HG03103 (cell line): ENCODE measurements around the gene APOBEC3B.
"Not testable (repeated sequence)": the region's sequence is repeated elsewhere in the genome, so short reads cannot be mapped to it uniquely, and the experiment has no call there.

Source experiments
- ATAC-seq: cut with Tn5 transposase; IDR thresholded peaks from one replicate; pipeline ENCODE4 v1.9.1; 2021; ENCODE audit warnings: low read depth; ENCODE audit not compliant: unreplicated experiment

APOBEC3B gene

GRCh38 chr22:39024519-39025308, 42.6 kb downstream of the APOBEC3B start:
- no peak for ATAC-seq

- ATAC-seq, result no peak
These were observed 44.5 kb downstream of the APOBEC3B start for GRCh38 chr22:39026509-39027150.

- ATAC-seq, result no peak
These were observed 45.6 kb downstream of the APOBEC3B start for GRCh38 chr22:39027717-39028116.

GRCh38 chr22:39028281-39028680, 46.1 kb downstream of the APOBEC3B start:
- ATAC-seq, result no peak

GRCh38 chr22:39029227-39029626, 47.1 kb downstream of the APOBEC3B start:
- no peak for ATAC-seq

GRCh38 chr22:39030705-39031104, 48.6 kb downstream of the APOBEC3B start:
- ATAC-seq, result no peak

- not testable (repeated sequence) for ATAC-seq
These were observed 49.5 kb downstream of the APOBEC3B start for GRCh38 chr22:39031434-39032295.

- not testable (repeated sequence) for ATAC-seq
These were observed 54.9 kb downstream of the APOBEC3B start for GRCh38 chr22:39037071-39037470.

GRCh38 chr22:39039306-39040126, 57.4 kb downstream of the APOBEC3B start:
- ATAC-seq, result no peak

- ATAC-seq, result not testable (repeated sequence)
These were observed 58.0 kb downstream of the APOBEC3B start for GRCh38 chr22:39040155-39040537.

- ATAC-seq, result not testable (repeated sequence)
These were observed 58.6 kb downstream of the APOBEC3B start, which contains the start of gene APOBEC3F for GRCh38 chr22:39040538-39041296. Gene APOBEC3F (plus strand): TSS chr22:39040864. CDS start chr22:39040961, 97 bp downstream.

GRCh38 chr22:39041908-39042307, 59.8 kb downstream of the APOBEC3B start:
- ATAC-seq, result no peak
